GM21786 (cell line): Measurements from ENCODE around the gene SPEF2.
"Not testable (repeated sequence)": the region's sequence is repeated elsewhere in the genome, so short reads cannot be mapped to it uniquely, and the experiment has no call there.

Experiments
- ATAC-seq: cut with Tn5 transposase; IDR thresholded peaks from one replicate; pipeline ENCODE4 v1.9.1; 2021; ENCODE audit not compliant: unreplicated experiment

Gene SPEF2

DNA sequence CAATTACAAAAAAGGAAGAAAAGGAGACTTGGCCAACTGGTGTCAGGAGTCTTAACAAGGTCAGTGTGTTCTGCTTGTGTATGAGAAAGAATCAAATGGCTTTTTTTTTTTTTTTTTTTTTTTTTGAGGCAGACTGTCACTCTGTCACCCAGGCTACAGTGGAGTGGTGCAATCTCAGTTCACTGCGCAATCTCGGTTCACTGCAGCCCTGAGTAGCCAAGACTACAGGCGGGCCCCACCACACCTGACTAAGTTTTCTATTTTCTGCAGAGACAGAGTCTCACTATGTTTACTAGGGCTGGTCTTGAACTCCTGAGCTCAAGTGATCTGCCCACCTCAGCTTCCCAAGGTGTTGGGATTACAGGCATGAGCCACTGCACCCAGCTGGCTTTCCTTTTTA lies 236.0 kb downstream of the SPEF2 start:
- no peak for ATAC-seq

DNA sequence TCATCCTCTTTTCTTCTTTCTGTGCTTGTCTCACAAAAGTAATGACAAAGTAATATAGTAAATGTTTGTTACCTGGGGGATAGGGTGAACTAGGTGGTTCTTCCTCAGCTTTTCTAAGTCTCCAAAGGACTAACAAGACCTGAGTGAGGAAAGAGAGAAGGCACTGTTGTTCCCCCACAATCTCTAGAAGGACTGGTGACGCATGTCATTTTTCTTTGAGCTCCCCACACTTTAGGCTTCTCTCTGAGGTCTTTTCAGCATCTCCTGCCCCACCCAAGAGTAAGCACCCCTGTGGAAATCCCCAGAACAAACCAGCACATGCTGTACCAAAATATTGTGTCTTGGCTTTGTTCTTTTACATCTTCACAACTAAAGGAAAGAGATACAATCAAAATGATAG lies 236.6 kb downstream of the SPEF2 start:
- ATAC-seq: no peak

DNA sequence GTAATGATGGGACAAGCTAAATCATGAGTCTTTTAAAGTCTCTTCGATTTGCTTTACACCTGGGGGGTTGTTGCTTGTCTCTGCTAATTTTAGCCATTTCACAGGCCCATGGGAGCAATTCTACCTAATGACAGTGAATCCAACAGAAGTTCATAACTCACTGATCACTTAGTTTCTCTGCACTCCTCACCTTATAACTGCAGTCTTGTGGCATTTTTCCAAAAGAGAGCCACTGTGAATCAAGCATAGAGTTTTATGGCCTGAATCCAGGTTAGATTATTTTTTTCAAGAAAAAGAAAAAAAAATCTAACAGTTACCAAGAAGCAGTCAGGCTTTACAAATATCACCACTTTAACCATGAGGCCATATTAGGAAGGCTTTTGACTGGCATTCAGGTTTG lies 237.5 kb downstream of the SPEF2 start:
- no peak for ATAC-seq

DNA sequence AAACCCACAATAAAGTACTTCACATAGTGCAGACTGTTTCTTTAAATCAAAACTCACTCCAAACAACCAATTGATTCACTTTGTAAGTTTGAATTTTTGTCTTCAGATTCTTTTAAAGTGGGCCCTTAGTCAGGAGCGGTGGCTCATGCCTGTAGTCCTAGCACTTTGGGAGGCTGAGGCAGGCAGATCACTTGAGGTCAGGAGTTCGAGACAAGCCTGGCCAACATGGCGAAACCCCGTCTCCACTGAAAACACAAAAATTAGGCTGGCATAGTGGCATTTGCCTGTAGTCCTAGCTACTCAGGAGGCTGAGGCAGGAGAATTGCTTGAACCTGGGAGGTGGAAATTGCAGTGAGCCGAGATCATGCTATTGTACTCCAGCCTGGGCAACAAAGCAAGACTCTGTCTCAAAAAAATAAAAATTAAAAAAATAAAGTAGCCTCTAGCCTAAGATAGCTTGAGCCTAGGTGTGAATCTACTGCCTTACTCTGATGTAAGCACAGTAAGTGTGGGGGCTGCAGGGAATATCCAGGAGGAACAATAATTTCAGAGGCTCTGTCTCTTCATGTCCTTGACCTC lies 238.6 kb downstream of the SPEF2 start:
- not testable (repeated sequence) for ATAC-seq

DNA sequence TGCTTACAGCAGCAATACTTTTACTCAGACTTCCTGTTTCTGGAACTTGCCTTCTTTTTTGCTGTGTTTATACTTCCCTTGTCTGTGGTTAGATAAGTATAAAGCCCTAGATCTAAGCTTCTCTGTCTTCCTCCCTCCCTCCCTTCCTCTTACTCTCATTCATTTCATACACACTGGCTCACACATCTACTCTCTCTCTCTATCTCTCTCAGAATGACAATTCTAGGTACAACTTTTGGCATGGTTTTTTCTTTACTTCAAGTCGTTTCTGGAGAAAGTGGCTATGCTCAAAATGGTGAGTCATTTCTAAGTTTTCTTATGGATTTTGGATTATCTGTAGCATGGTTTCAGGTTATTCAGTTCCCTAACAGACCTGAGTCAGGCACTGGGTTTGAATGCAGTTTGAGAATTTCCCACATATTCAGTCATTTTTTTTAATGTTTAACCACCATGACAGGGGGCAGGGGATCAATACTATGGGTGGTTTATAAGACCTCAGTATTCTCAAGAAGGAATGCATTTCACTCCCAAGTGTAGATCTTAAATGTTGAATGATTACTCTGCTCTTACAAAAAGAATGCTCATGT lies 239.2 kb downstream of the SPEF2 start, which contains the start of gene IL7R:
Gene IL7R (plus strand): TSS at position 127 of the 587 bp plus-strand sequence. CDS start 87 bp downstream, at position 214.
- no peak for ATAC-seq

DNA sequence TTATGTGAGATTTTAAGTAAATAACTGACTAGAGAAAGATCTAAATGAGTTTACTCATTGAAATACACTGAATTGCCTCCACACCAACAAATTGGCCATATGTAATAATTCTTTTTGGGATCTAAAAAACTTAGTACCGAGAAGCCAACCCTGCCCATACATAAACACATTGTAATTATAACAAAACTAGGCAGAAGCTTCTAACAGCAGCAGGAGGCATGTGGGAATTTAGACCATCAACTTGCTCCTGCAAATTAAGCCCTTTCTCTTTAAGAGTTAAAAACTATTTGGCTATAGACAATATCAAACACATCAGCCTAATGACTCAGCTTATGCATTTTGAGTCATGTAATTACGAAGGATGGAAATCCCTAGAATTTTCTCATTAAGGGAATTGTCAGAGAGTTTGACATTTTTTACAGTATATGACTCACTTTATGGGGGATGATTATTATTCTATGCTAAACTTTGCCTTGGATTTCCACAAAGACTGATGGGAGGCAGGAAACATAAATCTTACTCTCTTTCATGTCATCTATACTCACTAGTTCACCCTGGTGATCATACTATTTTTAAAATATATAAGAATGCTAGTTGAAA lies 240.0 kb downstream of the SPEF2 start:
- ATAC-seq: no peak

DNA sequence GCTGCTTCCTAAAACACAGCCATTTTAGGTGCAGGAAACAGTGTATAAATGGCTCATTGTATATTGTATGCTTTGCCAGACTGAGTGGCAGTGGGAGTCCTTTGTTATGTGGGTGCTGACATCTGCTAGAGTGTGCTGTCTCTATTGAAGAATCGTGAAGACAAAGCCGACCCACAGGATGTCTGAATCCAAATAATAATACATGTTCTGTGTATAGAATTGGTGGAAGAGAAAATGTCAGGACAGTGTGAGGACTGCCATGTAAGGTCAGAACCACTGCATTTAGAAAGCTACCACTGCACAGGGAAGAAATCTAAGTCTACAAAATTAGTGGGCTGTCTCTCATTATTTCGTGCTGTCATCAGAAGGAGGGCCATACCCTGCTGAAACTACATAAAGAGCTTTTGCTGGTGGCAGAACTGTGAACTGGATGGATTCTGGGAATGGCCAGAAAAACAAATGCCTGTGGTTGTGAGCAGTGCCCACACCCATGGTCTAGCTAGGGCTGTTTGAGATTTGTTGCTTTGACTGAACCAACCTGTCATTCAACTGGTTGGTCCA lies 241.5 kb downstream of the SPEF2 start:
- ATAC-seq: no peak

DNA sequence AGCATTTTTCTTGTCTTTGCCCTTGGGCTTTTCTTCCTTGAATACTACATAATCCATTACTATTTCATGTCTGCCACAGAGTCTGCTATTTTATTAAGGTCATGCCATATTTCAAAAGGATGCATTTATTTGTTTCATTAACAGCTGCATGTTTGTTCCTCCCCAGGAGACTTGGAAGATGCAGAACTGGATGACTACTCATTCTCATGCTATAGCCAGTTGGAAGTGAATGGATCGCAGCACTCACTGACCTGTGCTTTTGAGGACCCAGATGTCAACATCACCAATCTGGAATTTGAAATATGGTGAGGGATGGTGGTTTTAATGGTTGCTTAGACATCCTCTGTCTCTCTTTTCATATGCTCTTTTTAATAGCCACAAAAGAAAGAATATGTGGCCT lies 243.0 kb downstream of the SPEF2 start:
- ATAC-seq: no peak

DNA sequence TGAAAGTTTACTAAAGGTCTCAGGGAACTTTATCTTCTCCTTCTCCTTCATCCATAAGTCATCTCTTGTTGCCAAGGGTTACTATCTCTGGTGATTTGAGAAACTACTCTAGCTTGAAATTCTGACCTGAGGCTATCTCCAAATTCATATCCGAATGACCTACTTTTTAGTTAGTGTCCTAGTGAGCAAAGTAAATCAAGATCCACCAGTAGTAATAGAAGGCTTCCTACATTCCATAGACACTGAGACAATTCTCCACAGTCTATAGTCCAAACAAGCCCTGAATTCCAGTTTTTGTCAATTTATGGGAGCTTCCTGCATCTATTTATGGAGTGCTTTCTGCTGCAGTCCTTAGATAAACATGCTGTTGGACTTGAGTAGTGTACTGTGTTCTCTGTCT lies 244.1 kb downstream of the SPEF2 start:
- no peak for ATAC-seq

DNA sequence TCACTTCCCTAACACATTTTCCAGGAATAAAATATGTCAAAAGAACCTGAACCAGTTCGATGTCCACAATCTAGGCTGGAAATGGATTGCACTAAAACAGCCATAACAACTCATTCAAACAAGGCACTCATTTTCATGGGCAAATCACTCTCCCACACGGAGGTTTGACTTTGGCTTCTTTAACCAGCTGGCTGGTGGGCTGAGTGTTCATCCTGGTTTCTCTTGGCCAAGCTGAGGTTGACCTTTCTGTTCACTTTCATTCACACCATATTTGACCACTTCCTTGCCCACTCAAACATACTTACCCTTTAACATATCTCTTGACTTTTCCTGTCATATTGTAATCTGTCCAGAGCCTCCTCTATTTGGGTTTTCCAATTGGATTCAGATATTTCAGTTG lies 244.5 kb downstream of the SPEF2 start:
- ATAC-seq: no peak

DNA sequence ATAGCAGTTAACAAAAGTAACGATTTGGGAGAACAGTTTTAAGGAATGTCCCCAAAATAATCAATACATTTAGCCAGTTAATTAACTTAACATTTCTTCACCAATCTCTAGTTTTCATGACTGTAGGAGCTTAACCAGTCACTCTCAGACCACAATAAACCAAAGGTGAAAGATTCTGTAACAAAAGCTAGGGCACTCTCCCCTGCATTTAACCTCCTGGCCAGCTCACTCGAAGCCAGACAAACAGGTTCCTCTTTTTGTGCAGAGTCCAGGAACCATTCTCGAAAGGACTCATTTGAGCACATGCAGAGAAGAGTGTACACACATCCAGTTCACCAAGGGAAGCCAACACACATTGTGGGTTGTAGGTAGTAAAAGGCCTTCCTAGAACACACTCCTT lies 245.5 kb downstream of the SPEF2 start:
- ATAC-seq: no peak
